HUES6 (cell line): ENCODE results near the gene PCDHGA9.
"Not testable (repeated sequence)": the region's sequence is repeated elsewhere in the genome, so short reads cannot be mapped to it uniquely, and the experiment has no call there.

Experiments used
- H3K27ac ChIP-seq: 2 replicates; pipeline ENCODE4 v1.7.0; 2013; ENCODE audit warnings: low read depth, mild to moderate bottlenecking, low read length, inconsistent platforms
- H3K27me3 ChIP-seq: 2 replicates; pipeline ENCODE4 v1.6.1; 2013; ENCODE audit warnings: low read length; ENCODE audit not compliant: control insufficient read depth, insufficient read depth
- H3K36me3 ChIP-seq: 2 replicates; pipeline ENCODE4 v1.6.1; 2013; ENCODE audit warnings: low read length; ENCODE audit not compliant: control insufficient read depth, insufficient read depth
- H3K4me1 ChIP-seq: 2 replicates; pipeline ENCODE4 v1.6.1; 2013; ENCODE audit warnings: low read length; ENCODE audit not compliant: control insufficient read depth, insufficient read depth
- H3K4me3 ChIP-seq: 2 replicates; pipeline ENCODE4 v1.5.1; 2013; ENCODE audit warnings: low read depth, low read length
- H3K9ac ChIP-seq: one replicate; pipeline ENCODE4 v1.6.1; 2013; ENCODE audit warnings: mild to moderate bottlenecking, low read length
- H3K9me3 ChIP-seq: 2 replicates; pipeline ENCODE4 v1.6.1; 2013; ENCODE audit warnings: low read depth, low read length; ENCODE audit not compliant: control insufficient read depth, insufficient read depth

The PCDHGA9 gene

GRCh38 chr5:141403387-141403786 is 809 bp downstream of the PCDHGA9 start:
- peaks cover 3% of the 10 kb centered on the region for H3K27me3 ChIP-seq

GRCh38 chr5:141407790-141408505 is 5.4 kb downstream of the PCDHGA9 start, which contains the start of gene PCDHGB6:
TSS of gene PCDHGB6 (plus strand) at chr5:141408021. CDS start at chr5:141408203, 182 bp downstream.
- peak within 1 kb of the TSS; percentile 85 for H3K4me3 ChIP-seq
- H3K36me3 ChIP-seq, H3K27ac ChIP-seq, H3K4me1 ChIP-seq: not testable (repeated sequence)
- peak within 1 kb of the TSS; percentile 10 for H3K9ac ChIP-seq
- peaks cover 26% of the 10 kb centered on the region for H3K9me3 ChIP-seq
- peaks cover 17% of the 10 kb centered on the region for H3K27me3 ChIP-seq

More at GRCh38 chr5:141403387-141403786, 809 bp downstream of the PCDHGA9 start:
- no peak overlapping the region for H3K9ac ChIP-seq
- H3K36me3 ChIP-seq: peaks cover 3% of the 10 kb centered on the region
- H3K4me1 ChIP-seq: no peaks in the 10 kb centered on the region
- no peak overlapping the region for H3K27ac ChIP-seq
- no peak overlapping the region for H3K4me3 ChIP-seq
- H3K9me3 ChIP-seq: peaks cover 48% of the 10 kb centered on the region

GRCh38 chr5:141409598-141410306 is 7.2 kb downstream of the PCDHGA9 start:
- Histone ChIP-seq H3K27me3 (peaks cover 17% of the 10 kb centered on the region), H3K4me1 (no peaks in the 10 kb centered on the region)

GRCh38 chr5:141411575-141411974 is 9.0 kb downstream of the PCDHGA9 start:
- Histone ChIP-seq H3K27ac (no peak overlapping the region), H3K9ac (no peak overlapping the region), H3K9me3 (peaks cover 25% of the 10 kb centered on the region), H3K27me3 (peaks cover 17% of the 10 kb centered on the region), H3K4me1 (no peaks in the 10 kb centered on the region), H3K36me3 (no peaks in the 10 kb centered on the region), H3K4me3 (no peak overlapping the region)

More at GRCh38 chr5:141409598-141410306, 7.2 kb downstream of the PCDHGA9 start:
- Histone ChIP-seq H3K27ac (no peak overlapping the region), H3K4me3 (no peak overlapping the region), H3K36me3 (no peaks in the 10 kb centered on the region), H3K9me3 (peaks cover 24% of the 10 kb centered on the region), H3K9ac (no peak overlapping the region)

GRCh38 chr5:141412854-141413539 is 10.4 kb downstream of the PCDHGA9 start, which contains the start of gene PCDHGA10:
TSS of gene PCDHGA10 (plus strand) at chr5:141412987. CDS start at chr5:141413176, 189 bp downstream.
- Histone ChIP-seq H3K4me1 (no peaks in the 10 kb centered on the region), H3K36me3 (no peaks in the 10 kb centered on the region), H3K9me3 (peaks cover 25% of the 10 kb centered on the region), H3K27me3 (peaks cover 18% of the 10 kb centered on the region), H3K4me3 (peak within 1 kb of the TSS; percentile 69), H3K9ac (peak within 1 kb of the TSS; percentile 52), H3K27ac (no peak within 1 kb of the TSS)

DNA sequence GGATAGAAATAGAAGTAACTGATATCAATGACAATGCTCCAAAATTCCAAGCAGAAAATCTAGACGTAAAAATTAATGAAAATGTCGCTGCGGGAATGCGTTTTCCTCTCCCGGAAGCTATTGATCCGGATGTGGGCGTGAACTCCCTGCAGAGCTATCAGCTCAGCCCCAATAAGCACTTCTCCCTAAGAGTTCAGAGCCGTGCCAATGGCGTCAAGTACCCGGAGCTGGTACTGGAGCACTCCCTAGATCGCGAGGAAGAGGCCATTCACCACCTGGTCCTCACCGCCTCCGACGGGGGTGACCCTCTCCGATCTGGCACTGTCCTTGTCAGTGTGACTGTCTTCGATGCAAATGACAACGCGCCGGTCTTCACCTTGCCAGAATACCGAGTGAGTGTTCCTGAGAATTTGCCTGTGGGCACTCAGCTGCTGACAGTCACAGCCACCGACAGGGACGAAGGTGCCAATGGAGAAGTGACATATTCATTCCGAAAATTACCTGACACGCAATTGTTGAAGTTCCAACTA is 11.0 kb downstream of the PCDHGA9 start:
- Histone ChIP-seq H3K9ac (peak overlapping the region; percentile 52), H3K27ac (no peak overlapping the region), H3K4me3 (peak overlapping the region; percentile 69), H3K27me3 (peaks cover 19% of the 10 kb centered on the region), H3K4me1 (no peaks in the 10 kb centered on the region), H3K9me3 (peaks cover 29% of the 10 kb centered on the region), H3K36me3 (no peaks in the 10 kb centered on the region)

DNA sequence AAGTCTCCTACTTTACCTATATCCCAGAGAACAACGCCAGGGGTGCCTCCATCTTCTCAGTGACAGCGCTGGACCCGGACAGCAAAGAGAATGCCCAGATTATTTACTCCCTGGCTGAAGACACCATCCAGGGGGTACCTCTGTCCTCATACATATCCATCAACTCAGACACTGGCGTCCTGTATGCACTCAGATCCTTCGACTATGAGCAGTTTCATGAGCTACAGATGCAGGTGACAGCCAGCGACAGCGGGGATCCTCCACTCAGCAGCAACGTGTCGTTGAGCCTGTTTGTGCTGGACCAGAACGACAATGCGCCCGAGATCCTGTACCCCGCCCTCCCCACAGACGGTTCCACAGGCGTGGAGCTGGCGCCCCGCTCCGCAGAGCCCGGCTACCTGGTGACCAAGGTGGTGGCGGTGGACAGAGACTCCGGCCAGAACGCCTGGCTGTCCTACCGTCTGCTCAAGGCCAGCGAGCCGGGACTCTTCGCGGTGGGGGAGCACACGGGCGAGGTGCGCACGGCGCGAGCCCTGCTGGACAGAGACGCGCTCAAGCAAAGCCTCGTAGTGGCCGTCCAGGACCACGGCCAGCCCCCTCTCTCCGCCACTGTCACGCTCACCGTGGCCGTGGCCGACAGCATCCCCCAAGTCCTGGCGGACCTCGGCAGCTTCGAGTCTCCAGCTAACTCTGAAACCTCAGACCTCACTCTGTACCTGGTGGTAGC is 12.1 kb downstream of the PCDHGA9 start:
- H3K4me3 ChIP-seq, H3K4me1 ChIP-seq, H3K27ac ChIP-seq, H3K36me3 ChIP-seq, H3K9ac ChIP-seq: not testable (repeated sequence)
- H3K27me3 ChIP-seq: peaks cover 15% of the 10 kb centered on the region
- peaks cover 37% of the 10 kb centered on the region for H3K9me3 ChIP-seq

GRCh38 chr5:141415275-141415618 is 12.7 kb downstream of the PCDHGA9 start:
- not testable (repeated sequence) for H3K4me3 ChIP-seq, H3K36me3 ChIP-seq, H3K27ac ChIP-seq, H3K4me1 ChIP-seq, H3K9ac ChIP-seq
- Histone ChIP-seq H3K9me3 (peaks cover 36% of the 10 kb centered on the region), H3K27me3 (peaks cover 14% of the 10 kb centered on the region)

- H3K4me1 ChIP-seq, H3K36me3 ChIP-seq, H3K27ac ChIP-seq: not testable (repeated sequence)
- peak within 1 kb of the TSS; percentile 59 for H3K9ac ChIP-seq
- peaks cover 22% of the 10 kb centered on the region for H3K27me3 ChIP-seq
- H3K4me3 ChIP-seq: peak within 1 kb of the TSS; percentile 85
- peaks cover 50% of the 10 kb centered on the region for H3K9me3 ChIP-seq
Measured at GRCh38 chr5:141417494-141418172, 15.1 kb downstream of the PCDHGA9 start, which contains the start of gene PCDHGB7. TSS of gene PCDHGB7 (plus strand) at chr5:141417677. CDS start at chr5:141417860, 183 bp downstream.
